Stimulated activated CD8-positive, alpha-beta memory T cell treated with anti-CD3 and anti-CD28 coated beads, Interleukin-7, amount 100 ng/mL, for 1 hour (primary cell): ENCODE data around the gene NADK.
"Not testable (repeated sequence)": the region's sequence is repeated elsewhere in the genome, so short reads cannot be mapped to it uniquely, and the experiment has no call there.

Experiments used
- DNase-seq, 2 donors: peaks; one replicate each; pipeline ENCODE4 v3.0.0-alpha.2; 2020; ENCODE audit warnings: low read depth in 2 of 2

The NADK gene

DNA sequence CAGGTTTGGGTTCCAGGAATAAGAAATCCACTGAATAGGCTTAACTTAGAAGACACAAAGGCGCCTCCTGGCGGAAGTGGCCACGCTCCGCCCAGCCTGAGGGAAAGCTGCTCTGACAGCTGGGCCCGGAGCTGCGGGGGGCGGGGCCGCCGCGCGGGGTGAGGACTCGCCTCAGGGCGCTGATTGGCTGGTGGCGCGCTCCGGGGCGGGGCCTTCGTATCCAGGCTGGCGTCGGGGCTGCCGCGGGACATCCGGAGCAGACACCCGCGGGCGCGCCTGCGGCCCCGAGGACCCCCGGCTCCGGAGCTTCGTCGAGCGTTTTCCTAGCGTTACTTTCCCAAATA lies 31.7 kb downstream of the NADK start:
- DNase-seq, result not testable (repeated sequence)

DNA sequence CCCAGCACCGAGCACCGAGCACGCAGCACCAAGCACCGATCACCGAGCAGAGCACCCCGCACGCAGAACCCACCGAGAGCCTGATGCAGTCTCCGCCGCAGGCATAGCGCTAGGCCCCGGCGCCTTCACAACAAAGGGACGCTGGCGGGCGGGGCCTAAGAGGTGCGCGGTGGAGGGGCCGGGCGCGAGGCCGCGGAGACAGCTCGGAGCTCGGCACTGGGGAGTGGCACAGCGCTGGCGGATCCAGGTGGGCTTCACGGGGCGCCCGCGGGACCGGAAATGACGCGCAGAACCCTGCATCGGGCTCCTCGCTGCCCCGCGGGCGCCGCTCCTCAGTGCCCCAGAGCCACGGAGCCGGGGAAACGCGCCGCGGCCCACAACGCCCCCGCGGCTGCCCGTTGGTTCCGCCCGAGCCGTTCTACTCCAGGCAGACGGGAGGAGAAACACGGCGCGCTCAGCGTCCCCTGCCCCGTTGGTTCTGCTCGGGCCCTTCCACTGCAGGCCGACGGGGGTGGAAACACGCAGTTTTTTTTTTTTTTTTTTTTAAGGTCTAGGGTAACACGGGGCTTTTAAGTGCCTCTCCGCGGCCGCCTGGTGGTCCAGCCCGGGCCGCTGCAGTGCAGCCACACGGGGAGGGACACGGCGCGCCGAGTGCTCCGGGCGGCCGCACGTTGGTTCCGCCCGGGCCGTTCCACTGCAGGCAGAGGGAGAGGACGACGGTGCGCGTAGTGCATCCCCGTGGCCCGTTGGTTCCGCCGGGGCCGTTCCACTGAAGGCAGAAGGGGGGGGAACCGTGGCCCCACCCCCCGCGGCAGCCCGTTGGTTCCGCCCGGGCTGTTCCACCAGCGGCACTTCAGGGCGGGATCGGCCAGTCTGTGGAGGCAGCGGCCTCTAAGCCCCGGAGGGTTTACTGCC lies 32.4 kb downstream of the NADK start:
- peak; percentile 64 to 86 for DNase-seq

GRCh38 chr1:1742529-1742928 lies 35.7 kb downstream of the NADK start:
- not testable (repeated sequence) for DNase-seq

DNA sequence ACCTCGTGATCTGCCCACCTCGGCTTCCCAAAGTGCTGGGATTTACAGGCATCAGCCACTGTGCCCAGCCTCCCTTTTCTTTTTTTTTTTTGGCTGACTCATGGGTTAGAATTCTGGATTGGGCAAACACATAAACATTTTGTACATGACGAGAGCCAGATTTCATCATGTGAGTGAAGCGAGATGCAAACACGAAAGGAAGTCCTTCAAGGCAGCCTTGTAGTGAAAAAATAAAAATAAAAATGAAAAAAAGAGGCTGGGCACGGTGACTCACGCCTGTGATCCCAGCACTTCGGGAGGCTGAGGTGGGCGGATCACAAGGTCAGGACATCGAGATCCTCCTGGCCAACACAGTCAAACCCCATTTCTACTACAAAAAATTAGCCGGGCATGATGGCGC lies 37.3 kb downstream of the NADK start:
- not testable (repeated sequence) for DNase-seq

GRCh38 chr1:1738799-1739337 lies 39.4 kb downstream of the NADK start:
- DNase-seq, result not testable (repeated sequence)

GRCh38 chr1:1737675-1738590 lies 40.3 kb downstream of the NADK start:
- DNase-seq, result not testable (repeated sequence)

DNA sequence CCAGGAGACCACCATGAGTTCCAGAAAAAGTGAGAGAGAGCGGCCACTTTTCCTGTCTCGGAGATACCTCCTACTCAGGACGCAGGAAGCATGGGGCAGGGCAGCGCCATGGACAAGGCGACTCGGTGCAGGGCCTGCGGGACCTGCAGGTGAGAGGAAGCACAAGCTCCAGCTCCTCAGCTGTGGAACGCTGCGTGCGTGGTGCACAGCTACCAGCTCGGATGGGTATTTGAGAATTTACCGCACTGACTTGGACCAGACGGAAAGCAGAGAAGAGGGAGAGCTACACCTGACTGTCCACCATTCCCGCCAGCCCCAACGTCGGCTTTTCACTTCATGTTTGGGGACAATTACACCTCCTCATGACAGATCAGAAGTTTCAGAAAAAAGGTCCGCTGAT lies 45.9 kb downstream of the NADK start:
- DNase-seq, result no peak

DNA sequence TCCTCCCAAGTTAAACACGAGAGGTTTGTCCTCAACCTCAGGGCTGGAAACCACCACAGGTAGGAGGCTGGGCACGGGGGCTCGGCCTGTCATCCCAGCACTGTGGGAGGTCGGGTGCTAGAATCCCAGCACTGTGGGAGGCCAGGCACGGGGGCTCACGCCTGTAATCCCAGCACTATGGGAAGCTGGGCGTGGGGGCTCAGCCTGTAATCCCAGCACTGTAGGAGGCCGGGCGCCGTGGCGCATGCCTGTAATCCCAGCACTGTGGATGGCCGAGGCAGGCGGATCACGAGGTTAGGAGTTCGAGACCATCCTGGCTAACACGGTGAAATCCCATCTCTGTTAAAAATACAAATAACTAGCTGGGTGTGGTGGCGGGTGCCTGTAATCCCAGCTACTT lies 47.4 kb downstream of the NADK start:
- no peak for DNase-seq

- not testable (repeated sequence) for DNase-seq
Measured at GRCh38 chr1:1730230-1730629, 48.0 kb downstream of the NADK start.

- not testable (repeated sequence) for DNase-seq
Measured at GRCh38 chr1:1729116-1729816, 49.0 kb downstream of the NADK start.

GRCh38 chr1:1728308-1729005 lies 49.8 kb downstream of the NADK start:
- DNase-seq, result peak in 1 of 2 donors; percentile 10

DNA sequence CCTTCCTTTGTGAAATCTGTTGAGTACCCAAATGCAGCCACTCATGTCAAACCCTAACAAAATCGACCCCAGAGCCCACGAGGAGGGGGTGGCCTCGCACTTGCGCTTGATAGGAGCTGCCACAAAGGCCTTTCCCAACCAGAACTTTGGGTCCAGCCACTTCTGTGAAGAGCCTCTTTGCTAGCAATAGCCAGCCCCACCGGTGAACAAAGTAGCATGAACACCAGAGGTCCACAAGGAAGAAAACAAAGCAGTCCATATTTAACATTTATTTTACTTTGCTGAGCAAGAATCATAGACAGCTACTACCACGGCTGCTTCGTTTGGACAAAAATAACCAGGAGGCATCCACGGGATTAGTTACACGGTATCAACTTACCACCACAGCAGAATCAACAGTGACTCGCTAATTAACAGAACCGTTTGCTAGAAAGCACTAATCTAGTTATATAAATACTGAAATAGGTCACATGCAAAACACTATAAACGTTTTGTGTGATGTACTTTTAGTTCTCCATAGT lies 51.1 kb downstream of the NADK start:
- DNase-seq, result not testable (repeated sequence)

GRCh38 chr1:1726088-1726487 lies 52.2 kb downstream of the NADK start:
- DNase-seq, result not testable (repeated sequence)

- peak; percentile 96 to 98 for DNase-seq
Measured at GRCh38 chr1:1724035-1724864, 54.0 kb downstream of the NADK start, which contains the start of gene CDK11A. Gene CDK11A, minus strand, starts transcription at chr1:1724357. Its CDS starts 1,539 bp downstream, at chr1:1722818.

DNA sequence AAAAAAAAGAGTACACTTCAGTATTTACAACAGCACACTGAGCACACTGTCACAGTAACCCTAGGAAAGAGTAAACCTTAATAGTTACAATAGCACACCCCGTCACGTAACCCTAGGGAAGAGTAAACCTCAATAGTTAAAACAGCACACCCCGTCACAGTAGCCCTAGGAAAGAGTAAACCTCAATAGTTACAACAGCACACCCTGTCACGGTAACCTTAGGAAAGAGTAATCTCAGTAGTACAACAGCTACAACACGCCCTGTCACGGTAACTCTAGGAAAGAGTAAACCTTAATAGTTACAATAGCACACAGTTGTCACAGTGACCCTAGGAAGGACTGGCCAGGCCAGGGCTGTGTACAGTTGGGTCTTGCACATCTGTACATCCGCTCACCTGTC lies 57.1 kb downstream of the NADK start:
- DNase-seq, result no peak

DNA sequence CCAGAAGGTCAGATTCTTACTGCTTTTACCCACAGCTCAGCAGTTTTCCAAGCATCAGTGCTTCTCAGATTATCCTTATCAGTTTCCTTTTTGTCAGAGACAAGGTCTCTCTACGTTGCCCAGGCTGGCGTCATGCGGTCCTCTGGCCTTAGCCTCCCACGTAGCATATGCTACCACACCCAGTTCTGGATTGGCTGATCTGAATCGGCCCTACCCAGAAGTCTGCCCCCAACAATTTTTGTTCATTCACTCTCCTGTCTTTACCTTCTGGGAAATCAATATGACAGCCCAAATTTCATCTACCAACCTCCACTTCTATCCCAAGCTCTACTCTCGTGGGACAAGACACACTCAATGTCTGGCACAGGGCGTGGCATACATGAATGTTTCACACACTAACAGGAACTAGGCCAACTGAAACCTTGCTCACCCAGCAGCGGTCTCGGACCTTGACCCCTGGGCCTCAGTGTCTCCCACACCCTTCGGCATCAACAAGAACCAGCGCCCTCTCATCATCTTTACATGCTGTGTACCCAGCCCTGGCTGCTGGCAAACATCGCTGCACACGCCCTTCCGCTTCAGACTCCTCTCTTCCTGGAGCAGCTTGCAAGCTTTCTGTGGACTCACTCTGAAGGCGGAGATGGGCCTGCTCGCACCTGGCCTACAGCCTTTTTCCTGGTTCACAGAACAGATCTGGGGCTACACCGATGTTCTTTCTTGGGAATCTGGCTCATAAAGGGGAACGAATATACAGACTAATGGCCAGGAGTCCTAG lies 63.0 kb downstream of the NADK start:
- DNase-seq, result not testable (repeated sequence)

GRCh38 chr1:1707897-1708296 lies 70.4 kb downstream of the NADK start:
- not testable (repeated sequence) for DNase-seq

DNA sequence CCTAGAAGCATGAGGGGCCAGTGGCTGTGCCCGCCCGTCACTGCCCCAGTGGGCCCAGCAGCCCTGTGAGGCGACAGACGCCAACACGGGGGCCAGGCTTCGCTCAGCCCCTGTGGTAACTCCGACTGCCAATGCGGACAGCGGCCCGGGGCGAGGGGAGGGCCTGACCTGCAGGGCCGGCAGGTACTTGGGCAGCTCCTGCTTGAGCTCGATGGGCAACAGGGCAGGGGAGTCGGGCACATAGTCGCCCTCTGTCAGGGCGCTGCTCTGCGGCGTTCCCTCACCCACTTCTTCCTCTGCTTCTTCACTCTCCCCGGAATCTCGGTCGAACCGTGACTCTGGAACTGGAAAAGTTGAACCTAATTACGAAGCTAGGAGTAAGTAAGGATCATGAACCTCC lies 71.0 kb downstream of the NADK start:
- DNase-seq, result not testable (repeated sequence)

GRCh38 chr1:1705623-1706022 lies 72.6 kb downstream of the NADK start:
- DNase-seq, result not testable (repeated sequence)
